GM12801 (cell line): Measurements from ENCODE around the gene ZNF214.

Source experiments
- TF ChIP-seq, protein P1 (sequence below): IDR thresholded peaks from one replicate; pipeline ENCODE4 v1.5.1; 2011; ENCODE audit warnings: control low read depth; ENCODE audit not compliant: insufficient read length; ENCODE audit errors: extremely low read depth

The ZNF214 gene

GRCh38 chr11:7034019-7034418, 13.9 kb upstream of the ZNF214 start:
- TF ChIP-seq, protein P1, sequence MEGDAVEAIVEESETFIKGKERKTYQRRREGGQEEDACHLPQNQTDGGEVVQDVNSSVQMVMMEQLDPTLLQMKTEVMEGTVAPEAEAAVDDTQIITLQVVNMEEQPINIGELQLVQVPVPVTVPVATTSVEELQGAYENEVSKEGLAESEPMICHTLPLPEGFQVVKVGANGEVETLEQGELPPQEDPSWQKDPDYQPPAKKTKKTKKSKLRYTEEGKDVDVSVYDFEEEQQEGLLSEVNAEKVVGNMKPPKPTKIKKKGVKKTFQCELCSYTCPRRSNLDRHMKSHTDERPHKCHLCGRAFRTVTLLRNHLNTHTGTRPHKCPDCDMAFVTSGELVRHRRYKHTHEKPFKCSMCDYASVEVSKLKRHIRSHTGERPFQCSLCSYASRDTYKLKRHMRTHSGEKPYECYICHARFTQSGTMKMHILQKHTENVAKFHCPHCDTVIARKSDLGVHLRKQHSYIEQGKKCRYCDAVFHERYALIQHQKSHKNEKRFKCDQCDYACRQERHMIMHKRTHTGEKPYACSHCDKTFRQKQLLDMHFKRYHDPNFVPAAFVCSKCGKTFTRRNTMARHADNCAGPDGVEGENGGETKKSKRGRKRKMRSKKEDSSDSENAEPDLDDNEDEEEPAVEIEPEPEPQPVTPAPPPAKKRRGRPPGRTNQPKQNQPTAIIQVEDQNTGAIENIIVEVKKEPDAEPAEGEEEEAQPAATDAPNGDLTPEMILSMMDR: no peak

- TF ChIP-seq, protein P1: no peak
Measured at GRCh38 chr11:7032692-7033091, 12.5 kb upstream of the ZNF214 start.

DNA sequence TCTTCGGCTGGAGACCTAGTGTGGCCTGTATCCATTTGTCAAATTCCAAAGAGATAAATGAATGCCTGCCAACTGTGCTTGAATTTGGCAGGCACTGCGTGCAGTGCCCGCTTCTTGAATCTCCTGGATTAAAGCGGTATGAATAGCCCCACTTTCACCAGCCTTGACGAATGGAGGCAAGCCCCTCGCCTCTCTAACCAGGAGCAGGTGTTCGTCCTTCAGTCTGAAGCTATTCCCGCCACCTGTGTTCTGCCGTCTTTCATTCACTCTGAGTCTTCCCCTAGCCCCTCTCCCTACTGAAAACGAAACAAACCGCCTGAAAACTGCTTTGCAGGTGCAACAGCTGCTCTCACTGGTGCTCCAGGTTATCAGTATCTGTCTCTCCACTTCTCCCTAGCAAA, 11.3 kb upstream of the ZNF214 start:
- TF ChIP-seq, protein P1: no peak

- TF ChIP-seq, protein P1: no peak
Measured at GRCh38 chr11:7030836-7031235, 10.7 kb upstream of the ZNF214 start.

DNA sequence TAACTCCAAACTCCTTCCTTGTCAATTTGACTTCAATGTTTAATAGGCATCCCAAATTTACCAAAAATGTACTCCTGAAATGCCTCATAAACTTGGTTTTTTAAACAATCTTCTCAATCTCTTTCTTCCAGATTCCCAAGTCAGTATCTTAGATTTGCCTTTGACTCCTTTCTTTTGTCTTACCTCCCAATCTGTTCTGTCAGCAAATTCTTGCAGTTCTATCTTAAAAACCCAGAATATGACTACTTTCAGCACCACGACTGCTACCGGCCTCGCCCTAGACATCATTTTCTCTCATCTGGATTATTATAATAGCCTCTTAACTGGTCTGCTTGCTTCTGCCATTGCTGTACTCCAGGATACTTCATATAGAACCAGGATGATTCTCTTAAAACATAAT, 8.0 kb upstream of the ZNF214 start:
- TF ChIP-seq, protein P1: no peak

- TF ChIP-seq, protein P1: no peak
Measured at GRCh38 chr11:7021318-7021717, 1.2 kb upstream of the ZNF214 start.

- TF ChIP-seq, protein P1: no peak
Measured at GRCh38 chr11:7019500-7020182, 505 bp downstream of the ZNF214 start.
